Measurements from ENCODE around the gene R3HDML.
A peak's percentile ranks its signal among the peaks of the same experiment; 100 is the strongest.
"Not testable (repeated sequence)": the region's sequence is repeated elsewhere in the genome, so short reads cannot be mapped to it uniquely, and the experiment has no call there.

The R3HDML gene

GRCh38 chr20:44336725-44337380 is at the start of gene R3HDML:
R3HDML (plus strand) TSS chr20:44337043; CDS start chr20:44337158, 115 bp downstream.
- DNase-seq (ENCODE audit: low read depth) = no peak

- no peak for DNase-seq (ENCODE audit: low read depth)
Observed at GRCh38 chr20:44287272-44288097, 49.4 kb upstream of the R3HDML start.

- DNase-seq (ENCODE audit: low read depth) = no peak
Observed at GRCh38 chr20:44288252-44288651, 48.6 kb upstream of the R3HDML start.

GRCh38 chr20:44291754-44292153 is 45.1 kb upstream of the R3HDML start:
- DNase-seq (ENCODE audit: low read depth) = no peak

GRCh38 chr20:44296011-44296410 is 40.8 kb upstream of the R3HDML start:
- no peak for DNase-seq (ENCODE audit: low read depth)

GRCh38 chr20:44297721-44298120 is 39.1 kb upstream of the R3HDML start:
- no peak for DNase-seq (ENCODE audit: low read depth)

- not testable (repeated sequence) for DNase-seq (ENCODE audit: low read depth)
Observed at GRCh38 chr20:44299011-44299535, 37.8 kb upstream of the R3HDML start.

GRCh38 chr20:44301285-44301684 is 35.6 kb upstream of the R3HDML start:
- DNase-seq (ENCODE audit: low read depth) = no peak

GRCh38 chr20:44302026-44302669 is 34.7 kb upstream of the R3HDML start:
- no peak for DNase-seq (ENCODE audit: low read depth)

- DNase-seq (ENCODE audit: low read depth) = no peak
Observed at GRCh38 chr20:44302736-44303135, 34.1 kb upstream of the R3HDML start.

GRCh38 chr20:44304383-44304782 is 32.5 kb upstream of the R3HDML start:
- no peak for DNase-seq (ENCODE audit: low read depth)

GRCh38 chr20:44306927-44307326 is 29.9 kb upstream of the R3HDML start:
- no peak for DNase-seq (ENCODE audit: low read depth)

GRCh38 chr20:44309763-44310663 is 26.8 kb upstream of the R3HDML start:
- DNase-seq (ENCODE audit: low read depth) = no peak

- DNase-seq (ENCODE audit: low read depth) = peak; percentile 98
Observed at GRCh38 chr20:44310664-44311639, 25.9 kb upstream of the R3HDML start, which contains the start of gene FITM2. FITM2 (minus strand) TSS chr20:44311202; CDS start chr20:44311148, 54 bp downstream.

- no peak for DNase-seq (ENCODE audit: low read depth)
Observed at GRCh38 chr20:44314870-44315269, 22.0 kb upstream of the R3HDML start.

GRCh38 chr20:44319839-44320422 is 16.9 kb upstream of the R3HDML start:
- no peak for DNase-seq (ENCODE audit: low read depth)

- DNase-seq (ENCODE audit: low read depth) = no peak
Observed at GRCh38 chr20:44324343-44324742, 12.5 kb upstream of the R3HDML start.

GRCh38 chr20:44326391-44327159 is 10.3 kb upstream of the R3HDML start:
- no peak for DNase-seq (ENCODE audit: low read depth)

GRCh38 chr20:44327748-44328147 is 9.1 kb upstream of the R3HDML start:
- DNase-seq (ENCODE audit: low read depth) = not testable (repeated sequence)
